Measurements from ENCODE around the gene NR1D1.

Gene NR1D1

DNA sequence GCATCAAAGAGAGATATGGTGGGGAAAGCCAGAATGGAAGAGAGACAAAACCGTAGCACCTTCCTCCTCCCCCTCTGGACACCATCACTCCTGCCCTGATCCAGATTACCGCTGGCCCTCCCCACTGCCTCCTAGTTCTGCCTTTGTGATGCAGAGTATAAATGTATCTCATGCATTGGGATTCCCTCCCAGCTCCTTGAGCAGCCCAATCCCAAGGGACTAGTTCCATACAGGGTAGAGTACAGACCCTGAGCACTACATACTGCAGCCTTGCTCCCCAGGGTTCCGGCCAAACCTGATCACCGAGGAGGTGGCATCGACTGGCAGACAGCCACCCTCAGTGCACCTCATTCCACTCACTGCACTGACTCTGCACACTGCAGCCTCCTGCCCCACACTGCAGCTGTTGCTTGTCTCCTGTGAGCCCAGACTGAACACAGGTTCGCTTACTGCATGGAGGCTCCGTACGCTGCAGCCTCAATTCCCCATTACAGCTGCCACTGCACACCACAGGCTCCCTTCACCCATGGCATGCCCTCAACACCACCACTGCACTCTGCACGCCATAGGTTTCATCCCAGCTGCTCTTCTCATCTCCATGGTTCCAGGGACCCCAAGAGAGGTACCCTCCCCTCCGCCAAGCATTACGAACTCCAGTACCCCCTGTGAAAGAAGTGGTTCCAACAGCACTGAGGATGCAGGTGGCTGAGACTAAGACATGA is 39.3 kb downstream of the NR1D1 start:
- no peak for DNase-seq

DNA sequence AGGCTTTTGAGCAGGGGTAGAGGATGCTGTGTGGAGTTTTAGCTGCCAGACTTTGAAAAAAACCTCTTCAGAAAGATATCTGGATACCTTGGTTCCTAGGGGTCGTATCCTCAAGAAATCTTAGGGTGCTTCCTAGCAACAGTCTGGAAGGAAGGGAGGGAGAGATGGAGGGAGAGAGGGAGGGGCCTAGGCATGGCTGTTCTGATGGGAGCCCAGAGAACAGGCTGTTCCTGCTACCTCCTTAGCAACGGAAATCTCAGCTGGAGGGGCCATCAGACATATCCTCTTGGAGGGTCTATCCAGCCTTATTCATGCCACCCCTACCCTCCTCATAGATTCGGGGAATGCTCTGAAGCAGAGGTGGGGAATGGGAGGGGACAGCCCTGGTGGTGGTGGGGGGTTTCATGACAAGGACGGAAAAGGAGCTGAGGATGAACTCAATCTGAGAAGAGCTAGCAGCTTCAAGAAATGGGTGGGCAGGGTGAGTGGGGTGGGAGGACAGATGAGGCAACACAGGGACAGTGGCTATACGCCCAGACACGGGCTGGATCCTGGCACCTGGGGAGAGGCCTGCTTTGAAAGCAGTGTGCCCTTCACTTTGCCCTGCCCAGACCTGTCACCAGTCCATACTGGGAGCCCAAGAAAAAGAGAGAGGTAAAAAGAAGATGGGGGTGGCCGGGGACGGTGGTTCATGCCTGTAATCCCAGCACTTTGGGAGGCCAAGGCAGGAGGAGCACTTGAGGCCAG is 40.5 kb downstream of the NR1D1 start:
- no peak for DNase-seq

DNA sequence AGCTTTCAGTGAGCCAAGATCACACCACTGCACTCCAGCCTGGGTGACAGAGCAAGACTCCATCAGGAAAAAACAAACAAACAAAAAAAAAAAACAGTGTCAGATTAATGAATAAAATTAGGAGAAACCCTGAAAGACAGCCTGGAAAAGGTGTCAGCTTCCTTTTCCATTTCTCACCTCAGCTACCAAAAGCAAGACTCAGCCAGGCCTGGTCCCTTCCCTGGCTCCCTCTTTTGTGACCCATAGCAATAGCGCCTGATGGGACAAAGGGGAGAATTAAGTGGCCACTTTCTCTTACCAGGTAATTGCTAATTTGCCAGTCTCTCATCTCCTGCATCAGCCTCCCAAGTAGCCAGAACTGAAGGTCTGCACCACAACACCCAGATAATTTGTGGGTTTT is 41.5 kb downstream of the NR1D1 start:
- DNase-seq = no peak

DNA sequence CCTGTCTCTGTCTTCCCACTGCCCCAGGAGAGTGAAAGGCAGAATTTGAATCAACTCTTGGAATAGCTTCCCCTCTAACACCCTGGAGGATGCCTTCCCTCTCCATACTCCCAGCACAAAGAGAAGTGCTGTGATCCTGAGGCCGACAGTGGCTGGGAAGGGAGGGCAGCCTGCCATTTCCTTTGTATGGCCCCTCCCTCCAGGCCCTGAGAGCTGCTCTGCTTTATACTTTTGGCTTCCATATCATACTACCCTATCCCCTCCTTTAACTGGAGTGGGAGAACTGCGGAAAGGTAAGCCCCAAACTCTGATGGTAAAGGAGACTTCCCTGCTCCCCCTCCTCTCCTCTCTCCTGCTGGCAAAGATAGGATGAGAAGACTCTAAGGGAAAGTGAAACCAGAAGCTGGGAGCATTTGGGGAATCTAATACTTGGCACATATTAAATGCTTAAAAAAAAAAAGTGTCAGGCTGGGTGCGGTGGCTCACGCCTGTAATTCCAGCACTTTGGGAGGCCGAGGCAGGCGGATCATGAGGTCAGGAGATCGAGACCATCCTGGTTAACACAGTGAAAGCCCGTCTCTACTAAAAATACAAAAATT is 42.1 kb downstream of the NR1D1 start:
- no peak for DNase-seq

DNA sequence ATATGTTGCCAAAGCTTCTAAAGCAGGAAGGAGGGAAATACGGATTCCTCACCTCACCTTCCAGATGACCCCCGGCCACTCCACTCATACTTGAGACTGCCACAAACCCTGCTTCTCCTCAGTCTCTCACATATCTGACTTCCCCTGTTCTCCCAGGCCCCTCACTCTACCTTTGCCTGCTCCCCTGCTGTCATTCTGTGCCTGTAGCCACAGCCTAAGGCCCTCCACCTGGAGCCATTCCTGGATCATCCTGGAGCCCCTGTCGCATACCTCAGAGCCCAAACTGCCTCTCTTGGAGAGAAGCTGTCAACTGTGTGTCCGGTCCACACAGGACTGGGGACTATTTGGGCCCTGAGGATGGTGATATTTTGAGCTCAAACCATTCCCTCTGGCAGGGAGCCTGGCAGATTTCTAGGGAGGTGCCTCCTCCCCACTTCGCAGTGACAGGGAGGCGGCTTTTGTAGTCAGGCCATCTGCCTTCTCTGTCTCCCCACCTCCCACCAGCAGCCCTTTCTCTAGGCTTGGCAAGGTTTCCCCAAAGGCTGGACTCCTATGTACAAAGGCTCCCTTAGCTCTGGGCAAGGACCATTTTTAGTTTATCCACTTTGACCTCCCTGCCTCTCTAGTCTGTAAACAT is 43.9 kb downstream of the NR1D1 start:
- no peak for DNase-seq
